Epithelial cell of prostate (primary cell): Measurements from ENCODE around the gene ASPHD2.
A peak's percentile ranks its signal among the peaks of the same experiment; 100 is the strongest.
"Not testable (repeated sequence)": the region's sequence is repeated elsewhere in the genome, so short reads cannot be mapped to it uniquely, and the experiment has no call there.

Experiments
- DNase-seq: peaks from one replicate; pipeline ENCODE4 v3.0.0-alpha.2; 2011; ENCODE audit warnings: low read depth, low spot score
- H3K27ac ChIP-seq: fragments of 450-650 bp; 2 replicates; pipeline ENCODE4 v1.5.1; 2017; ENCODE audit warnings: mild to moderate bottlenecking

Gene ASPHD2, protein sequence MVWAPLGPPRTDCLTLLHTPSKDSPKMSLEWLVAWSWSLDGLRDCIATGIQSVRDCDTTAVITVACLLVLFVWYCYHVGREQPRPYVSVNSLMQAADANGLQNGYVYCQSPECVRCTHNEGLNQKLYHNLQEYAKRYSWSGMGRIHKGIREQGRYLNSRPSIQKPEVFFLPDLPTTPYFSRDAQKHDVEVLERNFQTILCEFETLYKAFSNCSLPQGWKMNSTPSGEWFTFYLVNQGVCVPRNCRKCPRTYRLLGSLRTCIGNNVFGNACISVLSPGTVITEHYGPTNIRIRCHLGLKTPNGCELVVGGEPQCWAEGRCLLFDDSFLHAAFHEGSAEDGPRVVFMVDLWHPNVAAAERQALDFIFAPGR

DNA sequence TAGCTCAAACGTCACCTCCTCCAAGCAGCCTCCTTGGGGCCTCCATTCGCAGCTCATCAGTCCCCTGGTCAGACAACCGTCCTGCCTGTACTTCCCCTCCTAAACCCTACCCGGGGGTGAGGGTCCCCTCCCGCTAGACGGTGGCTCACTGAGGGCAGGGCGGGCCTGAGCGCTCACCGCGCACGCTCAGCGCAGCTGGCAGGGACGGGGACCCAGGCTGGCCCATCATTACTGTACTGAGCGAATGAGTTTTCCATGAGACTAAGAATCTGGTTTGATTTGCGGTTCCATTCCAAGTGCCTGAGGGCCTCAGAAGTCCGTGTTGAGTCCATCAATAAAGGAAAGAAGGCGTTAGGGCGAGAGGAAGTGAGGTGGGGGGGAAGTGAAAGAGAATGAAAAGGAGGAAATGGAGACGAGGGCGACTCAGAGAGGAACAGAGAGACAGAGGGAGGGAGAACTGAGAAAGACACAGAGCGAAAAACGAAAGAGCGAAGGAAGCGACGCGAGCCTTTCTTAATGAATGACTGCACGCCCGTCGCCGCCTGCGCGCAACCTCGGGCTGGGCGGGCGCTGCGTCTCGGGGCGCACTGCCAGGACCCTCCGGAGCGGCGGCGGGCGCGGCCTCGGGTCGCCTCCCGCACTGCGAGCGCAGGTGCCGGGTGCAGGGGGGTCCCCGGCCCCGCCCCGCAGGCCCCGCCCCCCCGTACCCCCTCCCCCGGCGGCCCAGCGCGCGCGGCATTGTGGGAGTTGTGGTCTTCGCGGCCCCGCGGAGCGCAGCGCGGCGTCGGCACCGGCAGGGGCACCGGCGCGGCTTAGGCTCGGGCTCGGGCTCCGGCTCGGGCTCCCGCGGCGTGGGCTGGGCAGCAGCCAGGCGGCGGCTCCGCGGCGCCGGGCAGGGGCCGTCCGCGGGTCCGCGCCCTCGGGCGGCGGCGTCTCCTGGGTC, at the start of gene ASPHD2:
Gene ASPHD2 (plus strand): TSS at position 746 of the 943 bp plus-strand sequence. CDS start 4,356 bp downstream, outside the sequence.
- no peak for DNase-seq
- peak within 1 kb of the TSS; percentile 47 for H3K27ac ChIP-seq

DNA sequence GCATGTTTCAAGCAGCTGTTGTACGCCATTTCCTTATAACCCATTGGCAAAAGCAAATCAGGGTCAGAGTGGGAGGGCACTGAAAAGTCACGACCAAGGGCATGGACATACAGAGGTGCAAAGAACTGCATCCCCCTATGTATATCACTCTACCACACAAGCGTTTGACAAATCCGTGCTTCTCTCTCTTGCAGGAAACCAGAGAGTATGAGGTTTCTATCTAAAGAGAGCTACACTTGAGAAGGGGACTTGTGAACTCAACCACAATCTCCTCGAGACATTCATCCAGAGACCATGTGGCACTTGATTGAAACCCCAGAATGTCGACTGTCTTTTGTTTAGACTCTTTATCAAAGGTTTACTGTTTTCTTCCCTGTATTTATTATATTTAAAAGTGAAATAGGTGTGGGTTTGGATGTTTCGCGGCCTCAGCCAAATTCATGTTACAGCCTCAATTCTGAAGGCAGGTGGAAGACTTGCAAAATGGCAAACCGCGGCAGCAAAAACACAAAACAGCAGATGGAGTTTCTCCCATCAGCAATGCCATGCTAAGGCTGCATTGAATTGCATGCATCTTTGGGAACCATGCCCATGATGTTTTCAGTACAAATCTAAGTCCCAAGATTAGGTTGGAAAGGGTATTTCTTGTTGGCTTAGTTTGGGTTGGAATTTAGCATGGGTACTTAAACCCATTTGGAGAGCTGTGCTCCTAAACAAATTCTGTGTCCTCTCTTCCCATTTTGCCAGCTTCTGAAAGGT, 48.8 kb upstream of the ASPHD2 start:
- H3K27ac ChIP-seq, result no peak overlapping the region
- DNase-seq, result no peak

DNA sequence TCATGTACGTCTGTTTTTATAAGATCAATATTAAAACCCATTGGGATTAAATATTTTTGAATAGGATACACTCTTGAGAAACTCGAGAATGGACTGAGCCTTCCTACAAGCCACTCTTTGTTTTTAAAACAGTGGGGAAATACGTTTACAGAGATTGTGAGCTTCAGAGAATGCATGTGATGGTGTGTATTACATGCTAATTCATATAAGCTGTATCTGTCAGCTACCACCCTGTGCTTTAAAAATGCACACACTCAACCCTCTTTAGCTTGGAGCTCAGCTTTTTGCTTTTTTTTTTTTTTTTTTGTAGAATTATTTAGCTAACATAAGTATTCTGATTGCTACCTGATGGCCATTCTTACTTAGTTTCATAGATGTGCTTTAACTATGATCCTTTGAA, 46.3 kb upstream of the ASPHD2 start:
- H3K27ac ChIP-seq, result no peak overlapping the region
- no peak for DNase-seq

DNA sequence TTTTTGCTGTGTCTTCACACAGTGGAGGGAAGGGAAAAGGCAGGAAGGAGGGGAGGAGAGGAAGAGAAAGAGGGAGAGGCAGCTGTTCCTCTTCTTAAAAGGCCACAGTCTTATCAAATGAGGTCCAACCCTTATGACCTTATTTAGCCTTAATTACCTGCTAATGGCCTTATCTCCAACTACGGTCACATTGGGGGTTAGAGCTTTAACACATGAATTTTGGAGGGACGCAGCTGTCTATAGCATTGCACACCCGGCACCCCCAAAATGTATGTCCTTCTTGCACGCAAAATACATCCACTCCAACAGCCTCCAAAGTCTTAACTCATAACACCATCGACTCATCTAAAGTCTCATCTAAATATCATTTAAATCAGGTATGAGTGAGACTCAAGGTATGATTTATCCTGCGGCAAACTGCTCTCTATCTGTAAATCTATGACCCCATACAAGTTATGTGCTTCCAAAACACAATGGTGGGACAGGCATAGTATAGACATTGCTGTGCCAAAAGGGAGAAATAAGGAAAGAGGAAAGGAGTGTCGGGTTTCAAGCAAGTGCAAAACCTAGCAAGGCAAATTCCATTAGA, 45.0 kb upstream of the ASPHD2 start:
- DNase-seq, result no peak
- H3K27ac ChIP-seq, result no peak overlapping the region

DNA sequence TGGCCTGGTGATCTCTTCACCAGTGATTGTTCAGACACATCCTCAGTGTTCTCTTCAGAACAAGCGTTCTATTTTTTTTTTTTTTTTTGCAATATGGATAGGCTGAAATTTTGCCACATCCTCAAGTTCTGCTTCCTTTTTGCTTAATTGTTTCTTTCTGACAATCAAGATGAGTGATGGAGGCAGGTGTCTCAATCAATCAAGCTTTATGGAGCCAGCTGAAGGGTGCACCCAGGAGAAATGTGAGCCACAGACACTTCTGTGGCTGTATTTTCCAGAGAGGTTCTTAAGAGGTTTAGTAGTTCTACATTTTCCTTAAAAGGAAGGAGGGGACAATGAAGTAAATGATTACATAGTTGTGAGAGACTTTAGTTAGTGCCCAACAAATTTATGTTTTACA, 43.9 kb upstream of the ASPHD2 start:
- no peak overlapping the region for H3K27ac ChIP-seq
- DNase-seq, result no peak

DNA sequence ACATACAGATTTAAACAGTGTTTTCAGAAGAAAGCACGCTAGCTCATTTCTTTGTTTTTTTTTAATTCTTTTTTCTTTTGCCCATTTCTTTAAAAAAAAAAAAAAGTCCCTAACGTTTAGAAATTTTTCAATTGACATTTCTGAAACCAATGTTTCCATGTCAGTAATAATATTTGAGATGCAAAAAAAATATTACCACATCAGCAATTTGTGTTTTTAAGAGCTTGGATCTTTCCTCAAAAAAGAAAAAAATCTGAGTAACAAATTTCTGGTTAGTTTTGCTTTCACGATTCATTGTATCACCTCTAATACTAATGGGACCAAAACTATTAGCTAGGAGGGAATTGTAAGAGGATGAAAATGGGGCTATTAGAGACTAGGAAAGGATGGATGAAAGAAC, 39.9 kb upstream of the ASPHD2 start:
- no peak for DNase-seq
- no peak overlapping the region for H3K27ac ChIP-seq

DNA sequence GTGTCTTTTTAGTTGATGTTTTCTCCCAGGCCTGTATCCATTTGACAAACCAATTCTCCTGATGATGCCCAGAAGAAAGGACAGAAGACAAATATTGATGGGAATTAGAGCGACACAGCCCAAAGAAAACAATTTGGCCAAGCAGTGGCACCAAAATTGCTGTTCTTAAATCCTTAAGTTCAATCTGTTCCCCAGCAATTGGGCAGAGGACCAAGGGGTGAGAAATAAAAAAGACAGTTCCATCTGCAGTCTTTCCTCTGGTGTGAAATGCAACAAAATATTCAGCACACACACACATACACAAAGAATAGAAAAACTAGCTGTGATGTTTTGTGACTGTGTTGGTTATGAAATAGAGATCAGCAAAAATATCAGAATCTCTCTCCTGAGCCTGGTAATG, 38.0 kb upstream of the ASPHD2 start:
- DNase-seq, result no peak
- no peak overlapping the region for H3K27ac ChIP-seq

DNA sequence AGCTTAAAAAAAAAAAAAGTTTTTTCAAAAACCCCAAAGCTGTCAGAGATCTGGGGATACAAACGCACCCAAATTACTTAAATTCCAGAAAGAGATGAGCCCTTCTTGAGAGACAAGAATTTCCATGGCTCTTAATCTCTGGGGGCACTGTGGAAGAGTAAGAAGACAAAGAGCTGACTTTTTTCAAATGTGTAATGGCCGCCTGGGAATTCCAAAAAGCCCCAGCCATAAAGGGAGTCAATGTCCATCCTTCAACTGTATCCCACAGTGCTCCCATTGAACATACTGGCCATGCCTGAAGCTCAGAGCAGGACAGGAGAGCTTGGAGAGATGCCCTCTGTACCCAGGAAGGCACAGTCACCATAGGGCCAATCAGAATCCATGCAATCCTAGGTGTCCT, 37.4 kb upstream of the ASPHD2 start:
- H3K27ac ChIP-seq, result no peak overlapping the region
- no peak for DNase-seq

DNA sequence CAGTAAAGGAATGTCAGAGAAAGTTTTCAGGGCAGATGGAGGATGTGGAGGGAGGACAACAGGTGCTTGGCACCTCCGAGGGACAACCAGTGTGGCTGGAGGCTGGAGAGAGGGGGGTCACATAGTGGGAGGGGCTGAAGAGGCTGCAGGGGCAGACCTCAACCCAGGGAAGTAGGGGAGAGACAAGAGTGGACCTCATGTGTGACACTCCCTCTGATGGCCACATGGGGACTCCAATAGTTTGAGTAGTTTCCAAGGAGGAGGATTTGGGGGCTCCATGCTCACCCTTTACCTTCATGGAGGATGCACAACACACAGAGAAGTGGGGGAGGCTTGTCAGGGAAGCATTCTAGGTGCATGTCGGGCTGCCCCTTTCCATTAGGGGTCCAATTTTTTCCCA, 35.1 kb upstream of the ASPHD2 start:
- H3K27ac ChIP-seq, result no peak overlapping the region
- no peak for DNase-seq

DNA sequence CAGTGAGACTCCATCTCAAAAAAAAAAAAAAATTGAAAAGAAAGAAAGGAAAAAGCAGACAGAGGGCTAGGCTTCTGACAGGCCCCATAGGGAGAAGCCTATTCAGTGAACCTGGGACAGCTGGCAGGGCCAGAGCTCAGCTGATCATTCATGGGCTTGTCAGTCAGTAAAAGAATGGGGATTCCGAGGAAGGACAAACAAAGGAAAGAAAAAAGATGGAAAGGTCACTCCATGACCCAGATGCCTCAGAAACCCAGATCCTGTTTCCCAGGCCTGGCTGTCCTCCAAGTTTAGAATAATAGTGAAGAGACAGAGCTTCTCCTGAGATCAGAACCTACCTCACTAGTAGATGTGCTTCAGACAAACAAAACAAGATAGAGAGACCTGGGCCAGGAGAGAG, 34.3 kb upstream of the ASPHD2 start:
- no peak for DNase-seq
- H3K27ac ChIP-seq, result no peak overlapping the region

DNA sequence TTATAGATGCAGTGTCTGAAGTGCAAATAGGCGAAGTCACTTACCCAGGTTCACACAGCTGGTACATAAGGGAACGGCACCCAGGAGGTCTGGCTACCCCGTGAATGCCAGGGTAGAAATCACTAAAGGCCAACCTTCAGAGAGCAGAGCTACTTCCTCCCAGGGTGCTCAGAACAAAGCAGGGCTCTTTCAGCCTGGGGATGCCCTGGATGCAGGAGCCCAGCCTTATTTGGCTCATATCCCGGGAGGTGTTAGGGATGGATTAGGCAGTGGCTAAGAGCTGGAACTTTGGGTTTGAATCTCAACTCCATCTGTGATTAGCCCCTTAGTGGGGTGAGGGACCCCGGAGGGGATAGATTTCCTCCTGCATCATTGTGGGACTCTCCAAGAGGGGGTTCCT, 33.1 kb upstream of the ASPHD2 start:
- H3K27ac ChIP-seq, result no peak overlapping the region
- DNase-seq, result no peak

DNA sequence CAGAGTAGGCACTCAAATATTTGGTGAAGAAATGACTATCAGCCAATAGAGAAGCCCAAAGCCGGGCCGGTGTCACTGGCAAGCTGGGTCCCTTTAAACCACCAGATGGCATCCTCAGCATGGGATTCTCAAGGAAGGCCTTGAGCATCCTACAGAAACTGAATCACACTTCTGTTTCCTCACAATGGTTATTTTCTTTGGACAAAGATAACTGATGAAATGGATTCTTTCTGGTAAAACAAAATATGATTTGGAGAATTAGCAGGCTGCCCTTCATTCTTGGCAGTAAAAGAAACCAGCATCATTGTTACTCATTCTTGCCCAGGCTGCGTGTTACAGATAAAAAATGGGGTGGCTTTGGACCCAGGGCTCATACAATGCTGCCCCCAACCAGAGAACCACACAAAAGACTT, 30.3 kb upstream of the ASPHD2 start:
- DNase-seq, result peak; percentile 20
- H3K27ac ChIP-seq, result no peak overlapping the region

DNA sequence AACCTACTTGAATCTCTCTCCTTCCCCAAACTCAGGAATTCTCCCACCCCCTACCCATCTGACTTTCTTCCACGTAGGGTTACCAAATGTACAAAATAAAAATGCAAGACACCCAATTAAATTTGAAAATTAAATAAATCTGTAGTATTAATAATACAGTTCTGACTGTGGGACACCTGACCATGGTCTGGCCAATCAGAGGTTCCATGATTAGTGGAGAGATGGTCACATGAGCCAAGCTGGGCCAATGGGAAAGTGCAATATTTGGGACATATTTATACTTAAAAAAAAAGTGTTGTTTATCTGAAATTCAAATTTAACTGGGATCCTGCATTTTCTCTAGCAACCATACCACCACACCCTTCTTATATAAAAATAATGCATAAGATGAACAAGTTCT, 29.8 kb upstream of the ASPHD2 start:
- H3K27ac ChIP-seq, result no peak overlapping the region
- no peak for DNase-seq

DNA sequence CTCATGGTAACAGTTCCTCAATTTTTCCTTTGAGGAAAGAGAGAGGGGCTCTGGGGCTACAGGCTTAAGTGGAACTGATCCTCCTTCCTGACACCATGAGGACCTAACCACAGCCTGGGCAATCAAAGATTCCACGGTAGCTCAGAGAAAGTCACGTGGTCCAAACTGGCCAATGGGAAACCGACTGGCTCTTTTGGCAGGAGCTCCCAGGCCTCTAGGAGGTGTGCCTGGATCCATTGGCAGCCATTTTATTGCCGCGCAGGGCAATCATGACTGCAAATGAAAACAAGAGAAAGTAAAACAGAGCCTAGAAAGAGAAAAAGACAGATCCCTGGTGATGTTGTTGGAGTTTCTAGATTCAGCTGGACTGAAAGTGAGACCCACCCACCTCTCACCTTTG, 27.3 kb upstream of the ASPHD2 start:
- H3K27ac ChIP-seq, result no peak overlapping the region
- no peak for DNase-seq

DNA sequence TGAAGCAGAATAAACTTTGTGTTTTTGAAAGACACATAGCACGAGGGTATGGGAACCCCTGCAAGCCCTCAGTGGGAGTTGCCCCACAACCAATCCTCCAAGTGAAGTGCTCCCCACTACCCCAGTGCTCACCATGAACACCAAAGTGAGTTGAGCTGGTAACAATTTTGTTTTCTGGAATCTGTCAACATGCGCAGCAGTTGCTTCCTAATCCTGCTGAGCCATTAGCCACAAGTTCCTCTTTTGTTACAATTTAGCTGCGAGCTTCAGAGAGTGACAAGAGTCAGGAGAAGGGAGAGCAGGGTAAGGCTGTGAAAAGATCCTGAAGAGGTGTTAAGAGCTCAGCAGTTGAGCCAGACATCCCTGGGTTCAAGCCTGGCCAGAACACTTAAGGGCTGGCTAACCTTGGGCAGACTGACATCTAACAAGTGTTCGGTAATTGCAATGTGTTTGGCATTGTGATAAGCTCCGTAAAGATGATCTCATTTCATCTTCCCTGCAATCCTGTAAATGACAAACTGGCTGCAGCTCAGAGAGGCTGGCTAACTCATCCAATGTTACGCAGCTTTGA, 24.1 kb upstream of the ASPHD2 start:
- no peak overlapping the region for H3K27ac ChIP-seq
- no peak for DNase-seq

DNA sequence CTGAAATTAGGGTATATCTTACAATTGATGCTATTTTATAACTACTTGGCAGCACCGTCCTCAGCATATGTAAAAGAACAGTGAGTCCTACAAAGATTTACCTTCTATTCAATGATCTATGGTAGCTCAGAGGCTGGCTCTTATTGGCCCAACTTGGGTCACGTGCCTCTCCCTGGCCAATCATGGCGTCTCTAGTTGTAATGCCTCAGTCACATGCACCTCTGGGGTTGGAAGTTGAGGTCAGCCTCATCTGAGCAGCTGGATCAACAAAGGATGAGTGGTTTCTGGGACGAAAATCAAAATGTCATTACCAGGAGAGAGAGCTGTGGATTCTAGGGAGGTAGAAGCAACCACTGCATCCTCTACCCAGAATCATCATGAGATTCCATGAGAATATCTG, 22.9 kb upstream of the ASPHD2 start:
- DNase-seq, result no peak

DNA sequence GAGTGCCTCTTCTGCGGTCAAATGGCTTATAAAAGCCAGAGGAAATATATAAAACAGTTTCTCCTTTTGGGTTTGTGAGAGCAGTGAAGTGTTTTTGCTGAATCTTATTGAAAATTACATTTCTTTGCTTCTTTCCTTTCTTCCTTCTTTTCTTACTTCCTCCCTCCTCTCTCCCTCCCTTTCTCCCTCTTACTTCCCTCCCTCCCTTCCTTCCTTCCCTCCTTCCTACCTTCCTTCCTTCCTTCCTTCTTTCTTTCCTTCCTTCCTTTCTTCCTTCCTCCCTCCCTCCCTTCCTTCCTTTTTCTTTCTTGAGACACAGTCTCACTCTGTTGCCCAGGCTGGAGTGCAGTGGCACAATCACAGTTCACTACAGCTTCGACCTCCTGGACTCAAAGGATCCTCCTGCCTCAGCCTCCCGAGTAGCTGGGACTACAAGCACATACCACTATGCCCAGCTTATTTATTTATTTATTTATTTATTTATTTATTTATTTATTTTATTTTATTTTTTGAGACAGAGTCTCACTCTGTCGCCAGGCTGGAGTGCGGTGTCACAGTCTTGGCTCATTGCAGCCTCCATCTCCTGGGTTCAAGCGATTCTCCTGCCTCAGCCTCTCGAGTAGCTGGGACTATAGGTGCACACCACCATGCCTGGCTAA, 20.4 kb upstream of the ASPHD2 start:
- not testable (repeated sequence) for H3K27ac ChIP-seq

More for the DNA sequence above, 22.9 kb upstream of the ASPHD2 start:
- no peak overlapping the region for H3K27ac ChIP-seq

DNA sequence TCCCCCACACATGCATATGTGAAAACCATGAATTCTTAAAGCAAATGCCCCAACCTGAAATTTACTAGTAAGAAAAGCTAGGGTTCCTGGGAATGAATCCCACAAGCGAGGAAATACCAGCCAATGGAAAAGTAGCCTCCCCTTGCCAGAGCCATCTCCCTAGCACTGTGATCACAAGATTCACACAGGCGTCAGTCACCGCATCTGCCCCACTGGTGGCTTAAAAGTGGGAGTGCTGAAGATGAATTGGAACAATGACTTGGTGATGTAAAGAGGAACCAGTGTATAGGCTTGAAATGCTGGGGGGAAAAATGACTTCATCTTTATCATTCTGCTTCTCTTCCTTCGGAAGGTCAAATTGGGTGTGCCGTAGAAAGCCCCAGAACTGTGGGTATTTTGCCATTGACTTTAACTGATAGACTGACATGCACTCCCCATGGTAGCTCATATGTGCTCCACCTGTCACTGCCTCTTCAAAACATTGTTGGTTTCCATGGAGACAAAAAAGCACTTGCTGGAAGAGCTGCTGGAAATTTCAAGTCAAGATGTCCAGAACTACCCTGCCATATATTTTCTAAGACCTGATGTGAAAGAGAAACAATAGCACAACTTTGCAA, 19.2 kb upstream of the ASPHD2 start:
- no peak for DNase-seq
- no peak overlapping the region for H3K27ac ChIP-seq

More for the DNA sequence above, 20.4 kb upstream of the ASPHD2 start:
- DNase-seq, result not testable (repeated sequence)

DNA sequence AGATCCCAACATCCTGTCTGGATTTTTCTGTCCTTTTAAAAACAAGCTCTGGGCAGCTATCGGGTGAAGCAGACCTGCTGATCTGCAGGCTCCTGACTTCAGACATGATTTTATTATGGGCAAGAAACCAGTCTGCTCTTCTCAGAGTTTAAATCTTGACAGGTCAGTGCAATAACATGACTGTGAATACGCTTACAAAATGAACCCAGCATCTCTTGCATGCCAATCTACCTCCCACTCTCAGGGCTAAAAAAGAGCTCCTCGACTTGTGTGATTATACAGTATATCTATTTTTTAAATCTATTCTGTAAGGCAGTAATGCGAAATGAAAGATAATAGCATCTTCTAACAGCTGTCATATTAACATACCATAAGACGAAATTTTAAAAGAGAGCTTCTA, 18.7 kb upstream of the ASPHD2 start:
- no peak for DNase-seq
- no peak overlapping the region for H3K27ac ChIP-seq
